Activated CD8-positive, alpha-beta memory T cell treated with anti-CD3 and anti-CD28 coated beads, Interleukin-2, amount 50 U/mL, for 1 hour (primary cell): ENCODE results near the gene AURKAIP1.

Source experiments
- DNase-seq: peaks from one replicate; pipeline ENCODE4 v3.0.0-alpha.2; 2020; ENCODE audit errors: extremely low read depth

The AURKAIP1 gene

DNA sequence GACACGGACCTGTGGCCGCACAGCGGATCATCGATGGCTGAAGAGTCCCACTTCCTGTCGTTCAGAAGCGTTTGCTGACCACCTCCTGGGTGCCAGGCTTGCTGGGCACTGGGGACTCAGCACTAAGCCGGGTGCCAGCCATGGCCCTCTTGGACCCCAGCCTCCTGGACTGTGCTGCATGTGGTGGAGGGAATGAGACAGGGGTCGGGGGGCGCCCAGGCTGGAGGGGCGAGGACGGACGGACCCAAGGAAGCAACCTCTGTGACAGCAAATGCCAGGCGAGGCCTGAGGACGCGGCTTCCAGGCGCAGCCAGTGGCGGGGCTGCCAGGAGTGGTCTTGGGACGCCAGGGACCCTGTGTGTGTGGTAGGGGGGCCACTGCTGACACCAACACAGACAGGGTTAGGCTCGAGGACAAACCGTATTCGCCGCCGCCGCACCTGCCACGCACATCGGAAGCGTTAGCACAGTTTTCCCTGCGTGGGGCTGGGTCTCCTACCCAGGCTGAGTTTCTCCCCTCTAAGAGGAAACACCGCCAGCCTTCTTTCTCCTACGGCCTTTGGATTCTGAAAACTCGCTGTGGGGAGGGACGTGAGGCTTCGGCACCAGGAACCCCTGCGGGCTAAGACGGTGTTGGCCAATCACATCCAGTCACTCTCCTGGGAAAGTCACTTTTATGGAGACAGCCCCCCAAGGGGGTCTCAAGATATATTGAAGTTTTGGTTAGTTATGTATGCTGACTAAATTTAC is 13.6 kb downstream of the AURKAIP1 start:
- no peak for DNase-seq

DNA sequence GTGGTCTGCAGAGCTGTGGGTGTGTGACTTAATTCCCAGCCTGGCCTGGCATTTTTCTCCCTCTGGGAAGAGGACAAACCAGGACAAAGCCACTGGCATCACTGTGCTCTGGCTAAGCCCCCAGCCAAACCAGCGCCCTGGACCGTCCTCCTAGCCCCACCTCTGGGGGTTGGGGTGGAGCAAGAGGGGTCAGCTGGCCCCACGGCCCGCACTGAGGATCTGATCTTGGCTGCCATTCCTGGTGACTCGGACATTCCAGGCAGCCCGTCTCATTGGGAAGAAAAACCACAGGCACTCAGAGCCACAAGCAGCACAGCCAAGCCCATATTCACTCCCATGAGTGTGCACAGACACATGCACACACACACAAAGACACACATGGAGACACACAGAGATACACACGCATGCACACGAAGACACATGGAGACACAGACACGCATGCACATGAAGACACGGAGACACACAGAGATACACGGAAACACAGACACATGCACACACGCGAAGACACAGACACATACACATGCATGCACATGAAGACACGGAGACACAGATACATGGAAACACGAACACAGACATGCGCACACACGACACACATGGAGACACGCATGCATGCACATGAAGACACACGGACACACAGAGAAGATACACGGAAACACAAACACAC is 14.4 kb downstream of the AURKAIP1 start:
- no peak for DNase-seq

DNA sequence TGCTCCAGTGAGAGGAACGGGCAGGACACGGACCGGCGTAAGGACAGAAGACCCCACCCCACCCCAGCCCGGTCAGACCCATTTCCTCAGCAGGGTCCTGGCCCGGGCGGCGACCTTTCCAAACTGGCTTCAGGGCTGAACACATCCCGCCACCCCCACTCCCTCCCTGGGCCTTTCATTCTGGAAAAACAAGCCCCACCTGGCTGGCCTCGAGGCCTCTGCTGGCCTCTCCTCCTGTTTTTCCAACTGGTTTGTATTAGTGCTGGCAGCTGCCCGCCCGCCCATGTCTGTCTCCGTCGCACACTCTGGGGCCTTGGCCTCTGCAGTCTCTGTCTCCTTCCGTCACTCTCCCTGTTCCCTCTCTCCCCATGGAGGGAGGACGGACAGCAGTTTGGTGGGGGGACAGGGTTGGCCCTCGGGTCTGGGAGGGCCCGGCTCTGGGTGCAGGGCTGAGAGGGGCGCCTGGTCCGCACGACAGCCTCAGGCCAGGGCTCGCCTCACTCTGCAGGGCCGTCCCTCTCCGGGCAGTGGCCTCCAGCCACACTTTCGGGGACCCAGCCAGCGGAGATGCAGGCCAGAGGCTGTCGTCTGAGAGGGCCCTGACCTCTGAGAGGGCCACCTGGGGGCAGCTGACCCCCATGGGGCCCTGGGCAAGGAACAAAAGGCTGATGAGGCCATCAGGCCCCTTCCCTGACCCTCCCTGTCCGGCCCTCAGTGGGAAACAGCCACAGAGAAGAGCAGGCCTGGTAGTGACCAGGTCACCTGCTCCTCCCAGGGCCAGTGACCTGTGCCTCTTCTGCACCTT is 15.1 kb downstream of the AURKAIP1 start:
- no peak for DNase-seq

DNA sequence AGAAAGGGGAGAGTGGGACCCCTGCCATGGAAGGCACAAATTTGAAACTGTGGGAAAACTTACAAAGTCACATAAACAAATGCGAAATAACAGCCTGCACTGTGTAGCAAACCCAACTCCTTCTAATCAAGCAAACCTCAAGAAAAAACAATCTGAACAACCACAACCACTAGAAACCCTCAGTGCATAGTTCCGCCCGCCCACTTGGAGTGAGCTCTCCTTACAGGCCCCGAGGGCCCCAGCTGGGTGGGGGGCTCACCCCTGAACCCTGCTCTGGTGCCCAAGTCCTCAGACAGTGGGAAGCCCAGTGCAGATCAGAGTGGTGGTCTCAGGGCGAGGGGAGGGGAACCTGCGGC is 15.7 kb downstream of the AURKAIP1 start:
- DNase-seq, result no peak

DNA sequence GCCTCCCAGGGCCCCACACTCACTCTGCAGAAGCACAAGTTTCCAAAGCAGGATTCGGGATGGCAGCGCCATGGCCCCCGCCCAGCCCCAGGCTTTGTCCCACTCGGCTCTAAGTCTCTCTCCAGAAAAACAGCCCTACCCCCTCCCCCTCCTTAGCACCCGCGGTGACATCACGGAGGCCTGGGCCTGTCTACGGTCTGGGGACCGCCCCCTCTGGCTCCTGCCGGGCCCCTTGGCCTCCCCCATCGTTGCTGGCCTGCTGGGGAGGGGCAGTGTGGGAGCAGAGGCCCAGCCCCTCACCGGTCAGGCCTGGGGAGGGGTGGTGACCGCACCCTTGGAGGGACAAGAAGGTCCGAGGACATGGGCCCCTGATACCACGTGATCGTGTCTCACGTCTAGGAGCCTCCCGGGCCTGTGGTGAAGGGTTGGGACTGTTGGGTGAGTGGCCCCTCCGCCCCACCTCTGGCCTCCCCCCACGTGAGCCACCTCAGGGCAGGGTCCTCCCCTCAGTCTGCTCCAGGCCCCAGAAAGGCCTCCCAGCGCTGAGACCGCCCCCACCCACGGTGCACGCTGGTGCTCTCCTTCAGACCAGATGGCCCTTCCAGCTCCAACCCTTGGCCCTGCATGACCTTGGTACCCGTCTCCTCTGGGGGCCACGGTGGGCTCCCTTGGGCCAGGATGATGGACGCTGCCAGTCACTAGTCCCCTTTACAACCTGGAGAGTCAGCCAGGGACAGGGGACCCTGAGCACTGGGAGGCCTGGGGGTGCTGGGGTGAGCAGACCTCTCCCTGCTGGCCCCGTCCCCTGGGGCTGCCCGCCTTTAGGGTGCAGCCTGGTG is 16.4 kb downstream of the AURKAIP1 start, which contains the start of gene MXRA8:
Gene MXRA8, minus strand, starts transcription at position 123 of the 839 bp plus-strand sequence. Its CDS starts 51 bp downstream, at position 72.
- DNase-seq, result no peak

DNA sequence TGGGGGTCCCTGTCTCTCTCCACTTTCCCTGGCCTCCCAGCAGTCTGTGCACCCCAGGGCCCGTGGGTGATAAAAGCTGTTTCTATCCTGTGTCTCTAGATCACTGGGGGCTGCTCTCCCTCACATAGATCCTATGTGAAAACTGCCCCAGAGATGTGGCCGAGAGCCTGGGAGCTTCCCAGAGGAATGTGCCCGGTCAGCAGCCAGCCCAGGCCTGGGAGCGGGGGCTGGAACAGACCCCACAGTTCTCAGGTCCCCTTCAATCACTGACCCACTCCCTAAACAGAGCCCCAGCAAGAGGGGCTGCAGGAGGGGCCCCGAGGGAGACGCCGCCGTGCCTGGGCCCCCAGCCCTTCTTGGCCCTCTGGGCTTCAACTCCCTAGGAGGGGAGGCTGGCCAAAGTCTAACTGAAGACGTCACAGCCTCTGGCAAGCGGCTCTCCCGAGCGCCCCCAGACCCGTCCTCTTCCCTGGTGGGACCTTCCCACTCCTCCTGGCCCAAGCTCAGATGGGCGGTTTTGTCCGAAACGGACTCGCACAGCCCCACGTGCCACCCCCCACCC is 17.1 kb downstream of the AURKAIP1 start:
- no peak for DNase-seq

DNA sequence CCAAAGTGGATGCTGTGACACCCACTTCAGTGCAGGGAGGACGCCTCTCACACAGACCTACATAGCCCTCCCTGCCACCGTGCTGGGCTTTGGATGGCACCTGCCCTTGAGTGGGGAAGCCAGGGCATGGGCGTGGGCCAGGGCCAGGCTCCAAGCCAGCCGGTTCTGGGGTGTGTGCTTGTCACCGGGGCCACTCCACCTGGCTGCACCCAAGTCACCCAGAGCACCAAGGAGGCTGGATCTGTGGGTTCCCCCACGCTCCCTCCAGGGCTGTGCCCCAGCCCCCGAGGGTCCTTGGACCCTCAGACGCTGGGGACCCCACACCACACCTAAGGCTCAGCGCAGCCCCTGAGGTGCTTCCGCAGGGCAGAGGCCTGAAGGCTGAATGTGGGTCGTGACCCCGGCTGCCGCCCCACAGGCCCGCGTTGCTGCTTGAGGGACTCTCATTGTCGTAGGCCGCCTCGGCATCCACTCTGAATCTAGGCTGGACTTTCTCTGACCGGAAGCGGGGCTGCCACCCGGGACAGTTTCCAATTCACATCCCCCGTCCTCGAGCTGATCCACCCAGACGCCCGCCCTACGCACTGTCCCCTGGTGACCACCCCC is 18.1 kb downstream of the AURKAIP1 start:
- DNase-seq, result no peak

DNA sequence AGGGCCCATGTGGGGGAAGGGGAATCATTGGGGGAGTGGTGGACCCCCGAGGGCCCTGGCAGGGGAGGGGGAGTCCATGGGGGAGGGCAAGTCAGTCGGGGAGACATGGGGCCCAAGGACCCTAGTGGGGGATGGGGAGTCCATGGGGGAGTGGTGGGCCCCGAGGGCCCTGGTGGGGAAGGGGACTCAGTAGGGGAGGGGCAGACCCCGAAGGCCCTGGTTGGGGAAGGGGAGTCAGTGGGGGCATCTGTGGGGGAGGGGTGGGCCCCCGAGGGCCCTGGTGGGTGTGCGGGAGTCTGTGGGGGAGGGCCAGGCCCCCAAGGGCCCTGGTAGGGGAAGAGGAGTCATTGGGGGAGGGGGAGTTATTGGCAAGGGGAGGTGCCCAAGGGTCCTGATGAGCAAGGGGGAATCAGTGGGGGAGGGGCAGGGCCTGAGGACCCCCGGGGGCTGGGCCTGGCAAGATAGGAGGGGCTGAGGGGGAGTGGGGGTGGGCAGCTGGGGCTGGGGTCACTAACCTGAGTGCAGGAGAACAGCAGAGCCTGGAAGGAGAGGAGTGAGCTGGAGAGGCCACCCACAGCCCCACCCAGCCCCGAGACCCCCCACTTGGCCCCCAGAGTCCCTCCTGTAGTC is 18.7 kb downstream of the AURKAIP1 start:
- no peak for DNase-seq

DNA sequence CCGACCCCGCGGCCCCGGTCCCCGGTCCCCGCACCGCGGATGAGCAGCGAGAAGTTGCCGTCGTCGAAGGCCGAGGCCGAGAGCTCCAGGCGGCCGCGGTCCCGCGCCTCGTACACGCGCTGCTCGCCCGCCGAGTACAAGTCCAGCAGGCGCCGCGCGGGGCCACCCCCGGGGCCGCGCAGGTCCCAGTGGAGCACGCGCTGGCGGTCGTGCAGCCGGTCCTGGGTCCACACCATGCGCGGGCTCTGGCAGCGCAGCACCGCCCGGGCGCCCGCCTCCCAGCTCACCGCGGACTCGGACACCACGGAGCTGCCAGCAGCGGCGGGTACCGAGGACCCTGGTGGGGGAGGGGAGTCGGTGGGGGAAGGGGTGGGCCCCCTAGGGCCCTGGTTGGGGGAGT is 19.6 kb downstream of the AURKAIP1 start:
- no peak for DNase-seq

DNA sequence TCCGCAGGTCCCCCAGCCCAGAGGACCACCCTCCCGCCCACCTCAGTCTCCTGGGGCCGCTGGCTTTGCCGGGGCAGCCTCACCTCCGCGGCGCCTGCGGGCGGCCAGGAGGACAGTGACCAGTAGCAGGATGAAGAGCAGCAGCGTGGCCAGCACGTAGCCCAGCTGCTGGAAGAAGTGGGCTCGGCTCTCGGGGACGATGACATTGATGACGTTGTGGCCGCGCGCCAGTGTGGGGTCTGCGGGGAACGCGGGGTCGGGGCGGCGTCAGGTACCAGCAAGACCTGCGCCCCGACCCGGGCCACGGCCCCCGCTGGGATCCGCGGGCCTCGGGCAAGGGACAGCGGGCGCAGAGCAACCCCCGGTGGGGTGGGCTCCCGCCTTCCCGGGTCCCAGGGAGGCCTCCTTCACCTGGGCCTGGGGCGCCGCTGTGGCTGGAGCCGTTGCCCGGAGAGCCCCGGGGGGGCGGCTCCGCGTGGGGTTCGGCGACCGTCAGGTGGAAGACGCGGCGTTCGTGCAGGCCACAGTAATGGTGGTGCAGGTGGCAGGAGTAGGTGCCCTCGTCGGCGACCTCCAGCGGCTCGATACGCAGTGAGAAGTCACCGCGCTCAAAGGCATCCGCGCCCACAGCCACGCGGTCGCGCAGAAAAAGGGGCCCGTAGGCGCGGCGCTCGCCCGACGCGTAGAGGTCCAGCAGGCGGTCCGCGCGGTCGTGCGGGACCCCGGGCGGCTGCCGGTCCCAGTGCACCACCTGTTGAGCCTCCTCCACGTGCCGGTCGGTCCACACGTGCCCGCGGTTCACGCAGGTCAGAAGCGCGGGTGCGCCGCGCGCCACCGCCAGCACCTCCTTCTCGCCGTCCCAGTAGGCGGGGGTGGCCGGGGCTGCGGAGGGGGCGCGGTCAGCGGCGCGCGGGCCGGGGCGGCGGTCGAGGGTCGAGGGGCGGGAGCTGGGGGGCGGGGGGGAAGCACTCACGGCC is 20.4 kb downstream of the AURKAIP1 start:
- DNase-seq, result no peak

DNA sequence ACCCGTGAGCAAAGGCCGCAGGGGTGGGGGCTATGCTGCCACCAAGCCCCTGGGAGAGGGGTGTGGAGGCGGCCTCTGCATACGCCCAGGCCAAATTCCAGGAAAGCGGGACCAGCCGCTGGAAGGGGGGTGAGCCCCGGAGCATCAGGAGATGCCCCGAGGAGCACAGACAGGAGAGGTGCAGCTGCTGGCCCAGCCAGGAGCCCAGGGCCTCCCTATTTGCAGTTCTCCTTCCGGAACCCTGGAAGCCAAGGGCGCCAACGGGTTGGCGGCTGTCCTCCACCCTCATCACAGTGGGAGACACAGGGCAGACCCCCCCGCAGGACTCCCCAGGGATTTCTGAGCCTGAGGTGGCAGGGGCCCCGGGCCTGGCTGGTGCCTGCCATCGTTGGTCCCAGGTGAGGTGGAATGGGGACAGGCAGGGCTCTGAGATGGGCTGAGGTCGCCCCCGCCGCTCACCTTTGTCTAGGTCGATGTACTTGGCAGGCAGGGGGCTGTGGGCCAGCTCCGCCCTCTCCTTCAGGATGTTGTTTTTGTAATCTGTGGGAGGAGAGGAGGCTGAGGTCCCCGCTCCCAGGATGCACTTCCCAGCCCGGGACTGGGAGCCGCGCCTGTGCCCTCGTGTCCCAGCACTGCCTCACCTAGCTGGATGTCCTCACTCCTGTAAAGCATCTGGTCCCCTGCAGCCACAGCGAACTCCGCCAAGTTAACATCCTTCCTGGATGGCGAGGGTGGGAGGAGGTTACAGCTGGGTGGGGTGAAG is 21.4 kb downstream of the AURKAIP1 start:
- no peak for DNase-seq

DNA sequence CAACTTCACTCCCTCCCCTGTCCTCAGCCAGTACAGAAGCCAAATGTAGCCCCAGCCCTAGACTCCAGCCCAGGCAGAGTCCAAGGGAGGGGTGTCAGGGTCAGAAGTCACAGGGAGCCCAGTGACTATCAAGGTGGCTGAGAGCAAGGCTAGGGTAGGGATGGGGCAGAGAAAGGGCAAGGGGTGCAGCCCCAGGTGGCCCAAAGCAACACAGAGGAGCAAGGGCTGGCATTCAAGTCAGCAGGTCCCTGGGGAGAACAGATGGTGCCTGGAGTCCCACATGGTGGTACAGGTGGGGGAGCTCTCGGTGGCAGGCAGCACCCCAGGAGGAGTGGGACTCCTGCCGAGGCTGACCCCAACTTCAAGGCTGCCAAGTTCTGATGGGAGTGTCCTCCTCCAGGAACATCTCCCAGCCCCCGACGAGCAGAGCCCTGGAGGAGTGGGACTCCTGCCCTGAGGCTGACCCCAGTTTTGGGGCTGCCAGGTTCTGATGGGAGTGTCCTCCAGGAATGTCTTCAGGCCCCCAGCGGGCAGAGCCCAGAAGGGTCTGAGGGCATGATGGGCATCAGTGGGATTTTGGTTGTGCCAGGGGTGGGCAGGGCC is 22.1 kb downstream of the AURKAIP1 start:
- no peak for DNase-seq

DNA sequence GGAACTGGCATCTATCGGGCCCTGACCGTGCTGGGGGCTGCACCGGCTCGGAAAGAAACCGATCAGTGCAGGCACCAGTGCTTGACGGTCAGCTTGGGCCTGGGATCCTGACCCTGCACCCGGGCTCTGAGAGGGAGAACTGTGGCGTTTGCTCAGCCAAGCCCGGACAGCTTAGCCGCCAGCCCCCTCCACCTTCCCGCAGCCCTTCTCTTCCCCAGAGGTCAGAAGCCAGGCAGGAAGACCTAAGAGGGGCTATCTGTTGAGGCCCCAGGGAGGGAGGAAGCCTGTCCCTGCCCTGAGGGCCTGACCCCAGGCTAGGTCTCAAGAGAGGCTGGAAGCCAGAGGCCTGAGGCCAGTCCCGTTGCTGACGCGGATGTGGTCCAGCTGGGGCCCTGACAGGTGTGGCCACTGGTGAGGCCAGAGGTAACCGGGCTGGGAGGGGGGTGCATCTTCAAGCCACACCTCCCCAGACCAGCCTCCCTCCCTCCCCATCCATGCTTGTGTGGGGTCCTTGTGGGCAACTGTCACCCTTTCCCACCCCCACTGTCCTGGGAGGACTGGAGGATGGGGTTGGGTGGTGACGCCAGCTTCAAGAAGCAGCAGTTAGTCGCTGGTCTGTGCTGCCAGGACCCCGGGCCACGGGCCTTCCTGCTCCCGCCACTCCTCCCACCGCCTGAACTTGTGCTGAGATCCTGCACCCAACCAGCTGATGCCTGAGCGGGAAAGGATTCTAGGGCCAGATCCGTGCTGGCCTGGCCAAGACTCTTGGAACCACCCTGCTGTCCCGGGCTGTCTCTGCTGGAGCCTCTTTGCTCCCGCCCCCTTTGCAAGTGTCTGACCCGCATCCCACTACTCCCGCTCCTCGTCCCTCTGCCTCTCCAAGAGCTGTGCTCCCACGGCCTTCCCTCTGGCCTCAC is 23.2 kb downstream of the AURKAIP1 start:
- no peak for DNase-seq

DNA sequence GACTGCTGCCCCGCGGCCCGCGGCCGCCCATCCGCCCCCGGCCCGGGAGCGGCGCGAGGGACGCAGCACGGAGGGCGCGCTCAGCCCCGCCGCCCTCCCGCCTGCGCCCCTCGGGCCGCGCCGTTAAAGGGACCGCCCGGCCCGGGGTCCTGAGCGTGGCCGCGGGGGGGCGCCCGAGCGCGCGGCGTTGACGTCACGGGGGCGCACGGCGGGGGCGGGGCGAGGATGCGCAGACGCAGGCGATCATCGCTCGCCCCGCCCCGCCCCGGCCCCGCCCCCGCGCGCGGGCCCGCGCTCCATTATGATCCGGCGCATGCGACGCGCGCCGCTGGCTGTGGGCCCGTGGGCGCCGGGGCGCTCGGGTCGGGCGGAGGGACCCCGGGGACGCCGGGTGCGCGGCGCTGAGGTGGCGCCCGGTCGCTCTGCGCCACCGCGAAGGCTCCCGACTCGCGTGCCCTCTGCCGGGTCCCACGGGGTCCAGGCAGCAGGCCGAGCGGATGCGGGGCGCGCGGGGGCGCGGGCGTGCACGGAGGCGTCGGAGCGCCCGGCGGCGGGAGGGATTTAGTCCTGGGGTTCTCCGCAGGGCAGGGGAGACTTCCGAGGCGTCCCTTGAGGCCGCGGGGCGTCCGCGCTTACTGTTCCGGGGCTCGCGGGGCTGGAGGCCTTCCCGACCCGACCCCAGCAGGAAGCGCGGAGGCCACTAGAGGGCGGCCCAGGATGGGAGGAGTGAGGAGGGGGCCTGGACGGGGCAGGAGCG is 25.6 kb downstream of the AURKAIP1 start, which contains the start of gene DVL1:
Gene DVL1, minus strand, starts transcription at position 163 of the 757 bp plus-strand sequence. CDS start 353 bp downstream, outside the sequence.
- DNase-seq, result no peak

DNA sequence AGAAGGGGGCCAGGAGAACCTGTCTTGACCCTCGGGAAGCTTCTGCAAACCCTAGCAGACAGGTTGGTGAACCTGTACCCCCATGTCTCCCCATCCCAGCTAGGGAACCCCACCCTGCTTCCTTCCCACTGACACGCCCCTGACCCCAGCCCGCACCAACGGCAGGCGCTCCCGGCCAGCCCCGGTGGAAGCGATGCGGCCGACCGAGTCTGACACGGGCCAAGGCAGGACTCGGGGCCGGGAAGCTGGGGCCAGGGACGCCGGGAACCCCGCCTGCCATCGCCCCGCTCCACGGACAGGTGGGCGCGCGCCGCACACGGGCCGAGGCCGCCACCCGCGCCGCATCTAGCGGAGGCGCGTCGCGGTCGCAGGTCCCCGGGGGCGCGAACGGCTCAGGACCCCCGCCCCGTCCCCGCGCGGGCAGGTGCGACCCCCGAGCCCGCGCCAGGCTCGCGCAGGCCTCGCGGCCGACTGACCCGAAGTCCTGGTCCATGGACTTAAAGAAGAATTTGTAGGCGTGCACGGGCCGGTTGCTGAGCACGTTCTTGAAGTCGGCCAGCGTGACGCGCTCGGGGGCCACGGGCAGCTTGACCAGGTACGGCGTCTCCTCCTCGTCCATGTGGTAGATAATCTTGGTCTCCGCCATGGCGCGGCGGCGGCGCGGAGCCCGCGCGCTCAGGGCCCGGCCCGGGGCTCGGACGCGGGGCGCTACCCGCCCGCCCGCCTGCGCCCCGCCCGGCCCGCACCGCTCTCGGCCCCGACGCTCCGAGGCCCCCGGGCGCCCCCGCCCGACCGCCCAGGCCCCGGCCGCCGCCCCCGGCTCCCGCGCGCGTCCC is 26.4 kb downstream of the AURKAIP1 start:
- no peak for DNase-seq
